Measurements from ENCODE around the gene ITPKA.

The ITPKA gene

GRCh38 chr15:41511899-41512369 lies 18.3 kb downstream of the ITPKA start:
- DNase-seq: peak in 1 of 2 donors; percentile 27

GRCh38 chr15:41512512-41512939 lies 18.9 kb downstream of the ITPKA start:
- no peak for DNase-seq

GRCh38 chr15:41512940-41513505 lies 19.3 kb downstream of the ITPKA start:
- DNase-seq: peak in 1 of 2 donors; percentile 44

GRCh38 chr15:41513506-41514227 lies 20.0 kb downstream of the ITPKA start, which contains the start of gene LTK:
Gene LTK (minus strand): TSS chr15:41513827. CDS start chr15:41513709, 118 bp downstream.
- peak in 1 of 2 donors; percentile 17 for DNase-seq

GRCh38 chr15:41517895-41518449 lies 24.3 kb downstream of the ITPKA start:
- DNase-seq: no peak

- DNase-seq: no peak
Observed at GRCh38 chr15:41520636-41521035, 27.0 kb downstream of the ITPKA start.

- DNase-seq: no peak
Observed at GRCh38 chr15:41521614-41522013, 27.9 kb downstream of the ITPKA start.

- no peak for DNase-seq
Observed at GRCh38 chr15:41523097-41523496, 29.4 kb downstream of the ITPKA start.

GRCh38 chr15:41530363-41530956 lies 36.8 kb downstream of the ITPKA start:
- no peak for DNase-seq

- DNase-seq: no peak
Observed at GRCh38 chr15:41535544-41535943, 41.9 kb downstream of the ITPKA start.

- DNase-seq: no peak
Observed at GRCh38 chr15:41536866-41537265, 43.2 kb downstream of the ITPKA start.

GRCh38 chr15:41543521-41543870 lies 49.8 kb downstream of the ITPKA start:
- DNase-seq: no peak

- DNase-seq: peak in 1 of 2 donors; percentile 9
Observed at GRCh38 chr15:41544650-41545015, 51.0 kb downstream of the ITPKA start.

- no peak for DNase-seq
Observed at GRCh38 chr15:41545218-41545617, 51.5 kb downstream of the ITPKA start.

GRCh38 chr15:41546851-41547786 lies 53.4 kb downstream of the ITPKA start:
- no peak for DNase-seq

GRCh38 chr15:41550066-41550775 lies 56.5 kb downstream of the ITPKA start:
- no peak for DNase-seq
